Stimulated activated naive CD8-positive, alpha-beta T cell treated with anti-CD3 and anti-CD28 coated beads, Interleukin-15, Interleukin-2, amounts not matched to agents 100 ng/mL and 50 ng/mL, for 24 hours (primary cell): ENCODE results near the gene SVEP1.

ENCODE experiments used
- H3K27ac Mint-ChIP-seq: one replicate; pipeline ENCODE4 v1.8.0; 2021; ENCODE audit warnings: mild to moderate bottlenecking, mixed read lengths
- H3K27me3 Mint-ChIP-seq: one replicate; pipeline ENCODE4 v1.8.0; 2021; ENCODE audit warnings: mixed read lengths
- H3K36me3 Mint-ChIP-seq: one replicate; pipeline ENCODE4 v1.8.0; 2021; ENCODE audit warnings: low read depth, mixed read lengths
- H3K4me1 Mint-ChIP-seq: one replicate; pipeline ENCODE4 v1.8.0; 2021; ENCODE audit warnings: low read depth, mixed read lengths
- H3K4me3 Mint-ChIP-seq: one replicate; pipeline ENCODE4 v1.8.0; 2021; ENCODE audit warnings: mild to moderate bottlenecking, mixed read lengths
- H3K9me3 Mint-ChIP-seq: one replicate; pipeline ENCODE4 v1.8.0; 2021; ENCODE audit warnings: mixed read lengths

SVEP1 gene

GRCh38 chr9:110457245-110457644 lies 122.3 kb downstream of the SVEP1 start:
- peaks cover 6% of the 10 kb centered on the region for H3K27me3 Mint-ChIP-seq
- no peaks in the 10 kb centered on the region for H3K9me3 Mint-ChIP-seq
- H3K4me3 Mint-ChIP-seq = no peak overlapping the region
- no peaks in the 10 kb centered on the region for H3K4me1 Mint-ChIP-seq
- no peaks in the 10 kb centered on the region for H3K36me3 Mint-ChIP-seq
- H3K27ac Mint-ChIP-seq = no peak overlapping the region

GRCh38 chr9:110456681-110457080 lies 122.9 kb downstream of the SVEP1 start:
- Mint-ChIP-seq H3K27me3 (peaks cover 8% of the 10 kb centered on the region), H3K36me3 (no peaks in the 10 kb centered on the region), H3K4me3 (no peak overlapping the region), H3K9me3 (no peaks in the 10 kb centered on the region), H3K27ac (no peak overlapping the region), H3K4me1 (no peaks in the 10 kb centered on the region)

GRCh38 chr9:110455860-110456259 lies 123.7 kb downstream of the SVEP1 start:
- H3K27me3 Mint-ChIP-seq = peaks cover 8% of the 10 kb centered on the region
- no peaks in the 10 kb centered on the region for H3K4me1 Mint-ChIP-seq
- H3K9me3 Mint-ChIP-seq = peaks cover under 1% of the 10 kb centered on the region
- H3K36me3 Mint-ChIP-seq = no peaks in the 10 kb centered on the region
- no peak overlapping the region for H3K4me3 Mint-ChIP-seq
- no peak overlapping the region for H3K27ac Mint-ChIP-seq

- Mint-ChIP-seq H3K27ac (no peak overlapping the region), H3K36me3 (no peaks in the 10 kb centered on the region)
Observed at GRCh38 chr9:110452227-110452801, 127.2 kb downstream of the SVEP1 start.

GRCh38 chr9:110451726-110452125 lies 127.8 kb downstream of the SVEP1 start:
- no peak overlapping the region for H3K4me3 Mint-ChIP-seq
- H3K27ac Mint-ChIP-seq = no peak overlapping the region
- peaks cover 2% of the 10 kb centered on the region for H3K9me3 Mint-ChIP-seq
- H3K27me3 Mint-ChIP-seq = peaks cover 8% of the 10 kb centered on the region
- no peaks in the 10 kb centered on the region for H3K4me1 Mint-ChIP-seq
- no peaks in the 10 kb centered on the region for H3K36me3 Mint-ChIP-seq

More at GRCh38 chr9:110452227-110452801, 127.2 kb downstream of the SVEP1 start:
- Mint-ChIP-seq H3K27me3 (peaks cover 8% of the 10 kb centered on the region), H3K9me3 (peaks cover 2% of the 10 kb centered on the region), H3K4me3 (no peak overlapping the region), H3K4me1 (no peaks in the 10 kb centered on the region)

GRCh38 chr9:110447476-110447875 lies 132.1 kb downstream of the SVEP1 start:
- H3K4me1 Mint-ChIP-seq = no peaks in the 10 kb centered on the region
- peaks cover 4% of the 10 kb centered on the region for H3K27me3 Mint-ChIP-seq
- no peaks in the 10 kb centered on the region for H3K36me3 Mint-ChIP-seq
- H3K9me3 Mint-ChIP-seq = peaks cover 2% of the 10 kb centered on the region
- no peak overlapping the region for H3K4me3 Mint-ChIP-seq
- H3K27ac Mint-ChIP-seq = no peak overlapping the region

GRCh38 chr9:110446171-110446570 lies 133.4 kb downstream of the SVEP1 start:
- Mint-ChIP-seq H3K4me1 (no peaks in the 10 kb centered on the region), H3K4me3 (no peak overlapping the region), H3K36me3 (no peaks in the 10 kb centered on the region), H3K27ac (no peak overlapping the region), H3K27me3 (no peaks in the 10 kb centered on the region), H3K9me3 (peaks cover 2% of the 10 kb centered on the region)

- no peak overlapping the region for H3K4me3 Mint-ChIP-seq
- no peaks in the 10 kb centered on the region for H3K27me3 Mint-ChIP-seq
- no peak overlapping the region for H3K27ac Mint-ChIP-seq
- H3K4me1 Mint-ChIP-seq = no peaks in the 10 kb centered on the region
- H3K36me3 Mint-ChIP-seq = no peaks in the 10 kb centered on the region
- H3K9me3 Mint-ChIP-seq = no peaks in the 10 kb centered on the region
Observed at GRCh38 chr9:110444911-110445310, 134.6 kb downstream of the SVEP1 start.

GRCh38 chr9:110443866-110444220 lies 135.7 kb downstream of the SVEP1 start:
- Mint-ChIP-seq H3K9me3 (no peaks in the 10 kb centered on the region), H3K4me3 (no peak overlapping the region), H3K27me3 (no peaks in the 10 kb centered on the region), H3K27ac (no peak overlapping the region), H3K36me3 (no peaks in the 10 kb centered on the region), H3K4me1 (no peaks in the 10 kb centered on the region)

GRCh38 chr9:110443146-110443865 lies 136.2 kb downstream of the SVEP1 start:
- Mint-ChIP-seq H3K36me3 (no peaks in the 10 kb centered on the region), H3K27ac (no peak overlapping the region), H3K4me1 (no peaks in the 10 kb centered on the region), H3K4me3 (no peak overlapping the region), H3K27me3 (no peaks in the 10 kb centered on the region), H3K9me3 (no peaks in the 10 kb centered on the region)

GRCh38 chr9:110440796-110441195 lies 138.7 kb downstream of the SVEP1 start:
- no peaks in the 10 kb centered on the region for H3K27me3 Mint-ChIP-seq
- no peaks in the 10 kb centered on the region for H3K9me3 Mint-ChIP-seq
- H3K36me3 Mint-ChIP-seq = no peaks in the 10 kb centered on the region

GRCh38 chr9:110440172-110440571 lies 139.4 kb downstream of the SVEP1 start:
- H3K27ac Mint-ChIP-seq = no peak overlapping the region
- H3K27me3 Mint-ChIP-seq = no peaks in the 10 kb centered on the region
- H3K4me3 Mint-ChIP-seq = no peak overlapping the region
- H3K4me1 Mint-ChIP-seq = no peaks in the 10 kb centered on the region
- no peaks in the 10 kb centered on the region for H3K36me3 Mint-ChIP-seq
- H3K9me3 Mint-ChIP-seq = no peaks in the 10 kb centered on the region

More at GRCh38 chr9:110440796-110441195, 138.7 kb downstream of the SVEP1 start:
- H3K4me3 Mint-ChIP-seq = no peak overlapping the region
- no peaks in the 10 kb centered on the region for H3K4me1 Mint-ChIP-seq
- no peak overlapping the region for H3K27ac Mint-ChIP-seq

- Mint-ChIP-seq H3K27me3 (peaks cover 4% of the 10 kb centered on the region), H3K27ac (no peak overlapping the region), H3K36me3 (no peaks in the 10 kb centered on the region), H3K4me1 (no peaks in the 10 kb centered on the region), H3K4me3 (no peak overlapping the region), H3K9me3 (no peaks in the 10 kb centered on the region)
Observed at GRCh38 chr9:110432253-110432652, 147.3 kb downstream of the SVEP1 start.

- H3K4me3 Mint-ChIP-seq = no peak overlapping the region
- H3K27me3 Mint-ChIP-seq = peaks cover 4% of the 10 kb centered on the region
- H3K27ac Mint-ChIP-seq = no peak overlapping the region
- no peaks in the 10 kb centered on the region for H3K4me1 Mint-ChIP-seq
- no peaks in the 10 kb centered on the region for H3K9me3 Mint-ChIP-seq
- no peaks in the 10 kb centered on the region for H3K36me3 Mint-ChIP-seq
Observed at GRCh38 chr9:110429453-110429852, 150.1 kb downstream of the SVEP1 start.

- no peaks in the 10 kb centered on the region for H3K36me3 Mint-ChIP-seq
- no peaks in the 10 kb centered on the region for H3K4me1 Mint-ChIP-seq
- no peak overlapping the region for H3K4me3 Mint-ChIP-seq
- no peaks in the 10 kb centered on the region for H3K9me3 Mint-ChIP-seq
- H3K27ac Mint-ChIP-seq = no peak overlapping the region
- H3K27me3 Mint-ChIP-seq = peaks cover 4% of the 10 kb centered on the region
Observed at GRCh38 chr9:110427497-110428104, 151.9 kb downstream of the SVEP1 start.
